ENCODE results near the gene IMPDH1.

The IMPDH1 gene

GRCh38 chr7:128400566-128400965 is 9.2 kb downstream of the IMPDH1 start:
- H3K27me3 ChIP-seq (ENCODE audit: control insufficient read depth, insufficient read depth, low read length): no peaks in the 10 kb centered on the region
- no peak overlapping the region for H3K9ac ChIP-seq (ENCODE audit: low read depth, low read length)
- peaks cover 66% of the 10 kb centered on the region for H3K36me3 ChIP-seq (ENCODE audit: insufficient read depth, low read length)
- H3K9me3 ChIP-seq (replicated peaks; ENCODE audit: low read length): no peaks in the 10 kb centered on the region
- peaks cover 20% of the 10 kb centered on the region for H3K4me1 ChIP-seq (ENCODE audit: control insufficient read depth, insufficient read depth, low read length)
- H3K4me3 ChIP-seq (ENCODE audit: low read length): no peak overlapping the region
- no peak overlapping the region for H3K4me2 ChIP-seq (ENCODE audit: low read length)

GRCh38 chr7:128399991-128400390 is 9.8 kb downstream of the IMPDH1 start:
- H3K27me3 ChIP-seq (ENCODE audit: control insufficient read depth, insufficient read depth, low read length): no peaks in the 10 kb centered on the region
- peaks cover 72% of the 10 kb centered on the region for H3K36me3 ChIP-seq (ENCODE audit: insufficient read depth, low read length)
- no peaks in the 10 kb centered on the region for H3K9me3 ChIP-seq (replicated peaks; ENCODE audit: low read length)
- peaks cover 16% of the 10 kb centered on the region for H3K4me1 ChIP-seq (ENCODE audit: control insufficient read depth, insufficient read depth, low read length)
- no peak overlapping the region for H3K4me3 ChIP-seq (ENCODE audit: low read length)
- no peak overlapping the region for H3K9ac ChIP-seq (ENCODE audit: low read depth, low read length)
- H3K4me2 ChIP-seq (ENCODE audit: low read length): no peak overlapping the region

- Histone ChIP-seq H3K4me2 (ENCODE audit: low read length) (no peak overlapping the region), H3K9ac (ENCODE audit: low read depth, low read length) (no peak overlapping the region), H3K9me3 (replicated peaks; ENCODE audit: low read length) (no peaks in the 10 kb centered on the region), H3K27me3 (ENCODE audit: control insufficient read depth, insufficient read depth, low read length) (no peaks in the 10 kb centered on the region), H3K4me1 (ENCODE audit: control insufficient read depth, insufficient read depth, low read length) (peaks cover 4% of the 10 kb centered on the region), H3K4me3 (ENCODE audit: low read length) (no peak overlapping the region), H3K36me3 (ENCODE audit: insufficient read depth, low read length) (peaks cover 83% of the 10 kb centered on the region)
These were observed 11.0 kb downstream of the IMPDH1 start for GRCh38 chr7:128398841-128399135.

DNA sequence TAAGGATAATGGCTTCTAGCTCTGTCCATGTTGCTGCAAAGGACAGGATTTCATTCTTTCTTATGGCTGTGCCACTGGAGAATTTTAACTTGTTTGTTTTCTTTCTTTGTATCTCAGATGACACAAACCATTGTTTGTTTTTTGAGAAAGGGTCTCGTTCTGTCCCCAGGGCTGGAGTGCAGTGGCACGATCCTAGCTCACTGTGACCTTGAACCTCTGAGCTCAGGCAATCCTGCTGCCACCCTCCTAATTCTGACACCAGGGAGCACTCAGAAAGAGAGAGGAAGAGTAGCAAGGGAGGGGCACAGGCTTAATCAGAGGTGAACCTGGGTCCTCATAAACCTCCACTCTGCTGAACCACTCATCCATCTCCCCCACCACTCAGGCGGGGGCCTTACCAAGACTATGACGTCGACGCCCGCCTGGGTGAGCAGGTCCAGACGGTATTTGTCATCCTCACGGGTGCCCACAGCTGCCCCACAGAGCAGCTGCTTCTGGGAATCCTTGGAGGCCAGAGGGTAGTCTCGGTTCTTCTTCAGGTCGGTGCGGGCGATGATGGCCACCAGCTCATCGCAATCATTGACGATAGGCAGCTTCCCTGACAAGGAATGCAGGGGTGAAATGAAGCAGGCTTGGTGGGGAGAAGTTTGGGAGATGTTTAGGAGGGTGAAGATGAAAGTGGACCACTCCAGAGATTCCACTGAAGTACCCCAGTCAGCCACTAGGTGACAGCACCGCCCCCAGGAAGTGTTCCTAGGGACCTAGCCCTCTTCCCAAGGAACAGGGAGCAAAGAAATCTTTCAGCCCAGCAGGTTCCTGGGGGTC is 11.6 kb downstream of the IMPDH1 start:
- no peaks in the 10 kb centered on the region for H3K4me1 ChIP-seq (ENCODE audit: control insufficient read depth, insufficient read depth, low read length)
- no peaks in the 10 kb centered on the region for H3K9me3 ChIP-seq (replicated peaks; ENCODE audit: low read length)
- no peak overlapping the region for H3K4me2 ChIP-seq (ENCODE audit: low read length)
- no peak overlapping the region for H3K9ac ChIP-seq (ENCODE audit: low read depth, low read length)
- H3K27me3 ChIP-seq (ENCODE audit: control insufficient read depth, insufficient read depth, low read length): no peaks in the 10 kb centered on the region
- peaks cover 85% of the 10 kb centered on the region for H3K36me3 ChIP-seq (ENCODE audit: insufficient read depth, low read length)
- H3K4me3 ChIP-seq (ENCODE audit: low read length): no peak overlapping the region

GRCh38 chr7:128396357-128396756 is 13.4 kb downstream of the IMPDH1 start:
- no peak overlapping the region for H3K4me3 ChIP-seq (ENCODE audit: low read length)
- no peak overlapping the region for H3K9ac ChIP-seq (ENCODE audit: low read depth, low read length)
- H3K36me3 ChIP-seq (ENCODE audit: insufficient read depth, low read length): peaks cover 79% of the 10 kb centered on the region
- H3K27me3 ChIP-seq (ENCODE audit: control insufficient read depth, insufficient read depth, low read length): no peaks in the 10 kb centered on the region
- no peak overlapping the region for H3K4me2 ChIP-seq (ENCODE audit: low read length)
- H3K4me1 ChIP-seq (ENCODE audit: control insufficient read depth, insufficient read depth, low read length): no peaks in the 10 kb centered on the region
- H3K9me3 ChIP-seq (replicated peaks; ENCODE audit: low read length): no peaks in the 10 kb centered on the region

- peaks cover 74% of the 10 kb centered on the region for H3K36me3 ChIP-seq (ENCODE audit: insufficient read depth, low read length)
- H3K9me3 ChIP-seq (replicated peaks; ENCODE audit: low read length): no peaks in the 10 kb centered on the region
- H3K4me2 ChIP-seq (ENCODE audit: low read length): no peak overlapping the region
- no peaks in the 10 kb centered on the region for H3K4me1 ChIP-seq (ENCODE audit: control insufficient read depth, insufficient read depth, low read length)
- no peaks in the 10 kb centered on the region for H3K27me3 ChIP-seq (ENCODE audit: control insufficient read depth, insufficient read depth, low read length)
- H3K9ac ChIP-seq (ENCODE audit: low read depth, low read length): no peak overlapping the region
- H3K4me3 ChIP-seq (ENCODE audit: low read length): no peak overlapping the region
These were observed 14.0 kb downstream of the IMPDH1 start for GRCh38 chr7:128395748-128396147.

DNA sequence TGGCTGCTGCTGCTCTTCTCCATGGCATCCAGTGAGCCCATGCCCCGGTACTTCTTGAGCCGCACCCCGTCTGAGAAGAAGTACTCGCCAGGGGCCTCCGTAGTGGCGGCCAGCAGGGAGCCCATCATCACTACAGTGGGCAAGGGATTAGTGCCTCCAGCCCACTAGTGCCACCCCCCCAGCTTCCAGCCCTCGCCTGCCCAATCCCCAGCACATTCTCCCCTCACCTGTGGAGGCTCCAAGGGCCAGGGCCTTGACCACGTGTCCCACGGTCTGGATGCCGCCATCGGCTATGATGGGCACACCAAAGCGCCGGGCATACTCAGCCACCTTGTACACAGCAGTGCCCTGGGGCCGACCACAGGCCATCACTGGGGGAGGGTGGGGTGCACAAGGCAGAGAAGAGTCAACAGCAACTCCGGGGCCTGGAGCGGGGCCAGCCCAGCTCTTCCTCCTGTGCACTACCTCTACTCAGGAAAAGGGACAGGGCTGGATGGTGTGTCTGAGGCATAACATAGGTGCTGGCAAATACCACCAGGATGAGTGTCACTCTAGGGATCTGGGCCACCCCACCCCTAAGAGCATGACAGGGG is 14.8 kb downstream of the IMPDH1 start:
- H3K4me1 ChIP-seq (ENCODE audit: control insufficient read depth, insufficient read depth, low read length): no peaks in the 10 kb centered on the region
- no peak overlapping the region for H3K4me2 ChIP-seq (ENCODE audit: low read length)
- H3K9ac ChIP-seq (ENCODE audit: low read depth, low read length): no peak overlapping the region
- H3K4me3 ChIP-seq (ENCODE audit: low read length): no peak overlapping the region
- H3K36me3 ChIP-seq (ENCODE audit: insufficient read depth, low read length): peaks cover 67% of the 10 kb centered on the region
- no peaks in the 10 kb centered on the region for H3K9me3 ChIP-seq (replicated peaks; ENCODE audit: low read length)
- H3K27me3 ChIP-seq (ENCODE audit: control insufficient read depth, insufficient read depth, low read length): no peaks in the 10 kb centered on the region

DNA sequence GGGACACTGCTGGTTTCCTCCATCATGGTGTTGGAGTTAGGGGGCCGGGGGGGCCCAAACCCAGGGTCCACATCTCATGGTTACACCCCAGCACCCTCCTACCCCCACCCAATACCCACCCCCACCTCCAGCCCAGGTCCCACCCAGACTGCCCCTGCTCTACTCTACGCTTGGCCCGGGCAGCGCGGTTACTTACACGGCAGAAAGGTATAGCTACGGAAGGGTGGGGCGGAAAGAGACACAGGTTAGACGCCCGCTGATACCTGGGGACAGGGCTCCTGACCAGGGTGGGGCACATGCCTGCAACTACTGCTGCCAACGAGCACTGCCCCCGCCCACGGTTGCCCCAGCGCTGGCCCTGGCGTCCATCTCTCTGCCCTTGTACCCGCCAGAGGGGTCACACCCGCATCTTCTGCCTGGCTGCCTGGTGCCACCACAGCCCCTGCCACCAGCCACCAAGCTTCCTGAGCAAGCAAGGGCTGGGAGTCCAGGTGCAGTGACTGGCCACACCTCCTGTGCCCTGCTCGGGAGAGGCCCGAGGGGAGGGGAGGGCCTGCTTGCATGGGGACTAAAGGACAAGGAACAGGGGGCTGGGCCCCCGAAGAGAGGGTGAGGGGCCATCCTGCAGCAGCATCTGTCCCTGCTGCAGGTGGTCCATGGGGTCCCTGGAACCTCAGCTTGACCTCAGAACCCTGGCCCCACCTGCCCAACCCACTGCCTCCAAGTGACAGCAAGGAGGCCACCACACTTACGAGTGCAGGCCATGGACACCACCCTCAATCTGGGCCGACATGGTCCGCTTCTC is 16.1 kb downstream of the IMPDH1 start:
- peaks cover 57% of the 10 kb centered on the region for H3K36me3 ChIP-seq (ENCODE audit: insufficient read depth, low read length)
- no peaks in the 10 kb centered on the region for H3K4me1 ChIP-seq (ENCODE audit: control insufficient read depth, insufficient read depth, low read length)
- no peak overlapping the region for H3K9ac ChIP-seq (ENCODE audit: low read depth, low read length)
- no peak overlapping the region for H3K4me3 ChIP-seq (ENCODE audit: low read length)
- H3K27me3 ChIP-seq (ENCODE audit: control insufficient read depth, insufficient read depth, low read length): no peaks in the 10 kb centered on the region
- H3K4me2 ChIP-seq (ENCODE audit: low read length): no peak overlapping the region
- H3K9me3 ChIP-seq (replicated peaks; ENCODE audit: low read length): no peaks in the 10 kb centered on the region

DNA sequence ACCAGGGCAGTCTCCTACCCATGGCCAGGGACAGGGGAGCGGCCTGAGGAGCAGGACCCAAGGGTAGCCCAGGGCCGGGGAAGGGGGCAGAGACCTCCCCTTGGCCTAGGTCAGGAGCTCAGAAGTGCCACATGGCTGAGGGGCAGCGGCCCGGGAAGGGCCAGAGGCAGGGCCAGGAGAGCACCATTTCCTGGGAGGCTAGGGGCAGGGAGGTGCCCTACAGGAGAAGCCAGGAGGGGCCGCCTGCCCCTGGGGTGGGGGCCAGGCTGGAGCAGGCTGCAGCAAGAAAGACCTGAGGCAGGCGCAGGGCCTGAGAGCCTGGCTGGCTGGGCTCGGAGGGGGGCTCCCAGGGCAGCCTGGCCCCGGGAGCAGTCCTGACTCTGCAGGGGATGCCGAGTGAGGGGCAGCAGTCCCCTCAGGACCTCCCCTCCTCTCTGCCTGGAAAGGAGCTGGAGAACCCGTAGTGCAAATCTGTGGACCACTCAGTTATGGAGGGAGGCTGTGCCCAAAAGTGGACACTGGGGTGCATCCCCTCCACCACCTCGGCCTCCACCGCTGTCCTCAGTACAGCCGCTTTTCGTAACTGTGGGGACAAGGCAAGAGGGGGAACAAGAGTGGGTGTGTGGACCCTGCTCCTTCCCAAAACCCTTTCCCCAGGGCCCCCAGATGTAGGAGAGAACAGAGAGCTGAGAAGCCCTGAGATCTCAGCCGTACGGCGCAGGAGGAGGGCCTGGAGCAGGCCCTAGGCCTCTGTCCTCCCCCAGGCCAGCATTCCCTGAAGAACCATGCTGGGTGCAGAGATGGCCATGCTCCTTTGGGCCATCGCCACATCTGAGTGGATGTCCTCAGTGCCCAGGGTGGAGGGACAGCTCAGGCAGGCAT is 17.1 kb downstream of the IMPDH1 start:
- Histone ChIP-seq H3K9me3 (replicated peaks; ENCODE audit: low read length) (no peaks in the 10 kb centered on the region), H3K9ac (ENCODE audit: low read depth, low read length) (no peak overlapping the region), H3K4me1 (ENCODE audit: control insufficient read depth, insufficient read depth, low read length) (no peaks in the 10 kb centered on the region), H3K36me3 (ENCODE audit: insufficient read depth, low read length) (peaks cover 48% of the 10 kb centered on the region), H3K4me2 (ENCODE audit: low read length) (no peak overlapping the region), H3K27me3 (ENCODE audit: control insufficient read depth, insufficient read depth, low read length) (peaks cover 5% of the 10 kb centered on the region), H3K4me3 (ENCODE audit: low read length) (no peak overlapping the region)

DNA sequence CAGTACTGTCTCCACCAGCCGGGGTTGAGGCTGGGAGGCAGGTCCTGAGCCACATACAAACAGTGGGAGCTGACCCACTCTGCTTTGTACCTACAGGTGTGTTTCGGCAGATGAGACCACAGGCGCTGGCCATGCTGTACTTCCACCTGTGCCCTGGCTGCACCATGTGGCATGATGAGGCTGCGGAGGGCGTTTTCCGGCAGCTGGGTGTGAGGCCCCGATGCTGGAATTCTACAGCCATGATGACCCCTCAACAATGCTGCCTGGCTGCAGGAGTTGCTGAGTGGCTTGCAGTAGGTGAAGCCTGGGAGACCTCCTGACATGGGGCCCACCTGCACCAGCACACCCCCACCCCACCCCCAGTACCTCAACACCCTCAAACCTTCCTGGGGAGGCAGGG is 18.0 kb downstream of the IMPDH1 start:
- H3K4me1 ChIP-seq (ENCODE audit: control insufficient read depth, insufficient read depth, low read length): no peaks in the 10 kb centered on the region
- peaks cover 5% of the 10 kb centered on the region for H3K27me3 ChIP-seq (ENCODE audit: control insufficient read depth, insufficient read depth, low read length)
- no peak overlapping the region for H3K9ac ChIP-seq (ENCODE audit: low read depth, low read length)
- no peaks in the 10 kb centered on the region for H3K9me3 ChIP-seq (replicated peaks; ENCODE audit: low read length)
- H3K4me2 ChIP-seq (ENCODE audit: low read length): no peak overlapping the region
- H3K36me3 ChIP-seq (ENCODE audit: insufficient read depth, low read length): peaks cover 39% of the 10 kb centered on the region
- H3K4me3 ChIP-seq (ENCODE audit: low read length): no peak overlapping the region
